GM12874 (cell line): Measurements from ENCODE around the gene ZNF319.

Experiments
- CTCF ChIP-seq: IDR thresholded peaks from 2 replicates; pipeline ENCODE4 v1.5.1; 2011; ENCODE audit warnings: low read depth, mild to moderate bottlenecking, control low read depth, low read length, moderate library complexity; ENCODE audit not compliant: insufficient read depth

Gene ZNF319

GRCh38 chr16:57945740-57946138, 54.7 kb downstream of the ZNF319 start:
- TF ChIP-seq CTCF, result no peak

- no peak for TF ChIP-seq CTCF
Measured at GRCh38 chr16:57944970-57945739, 55.3 kb downstream of the ZNF319 start.
